ENCODE results near the gene B4GALT3. TPM values are rescaled to one million over a fixed set of nuclear protein-coding genes. Genes with fewer than 3 reads are reported as not detected.
A peak's percentile ranks its signal among the peaks of the same experiment; 100 is the strongest.

B4GALT3 gene
- total and polyA plus RNA-seq, 2 of the 4 experiments (the other 2 are of a cell fraction): 19.9 to 36.0 TPM

- Histone ChIP-seq H3K27ac (ENCODE audit: insufficient read depth, low read length) (peak within 1 kb of the TSS; percentile 2), H3K56ac (ENCODE audit: extremely low read depth, insufficient read depth, low read length) (peak within 1 kb of the TSS; percentile 24; the same call in 1 of the 2 replicates), H3K79me1 (ENCODE audit: low read depth in 1 of 2, low read length in 2 of 2) (peaks cover 14 to 18% of the 10 kb centered on the region in 2 experiments), H3K9me1 (ENCODE audit: insufficient read depth, low read length) (peaks cover 24% of the 10 kb centered on the region), H2AK9ac (replicated peaks; ENCODE audit: low read depth, low read length, poor library complexity) (peak within 1 kb of the TSS; percentile 92), H2BK120ac (ENCODE audit: low read depth, low read length) (no peak within 1 kb of the TSS; the same call in 1 of the 2 replicates), H3K4me1 (ENCODE audit: control insufficient read depth, insufficient read depth, low read length) (peaks cover 31% of the 10 kb centered on the region), H2BK20ac (ENCODE audit: low read depth, low read length) (no peak within 1 kb of the TSS), H3K4me2 (ENCODE audit: low read depth, low read length) (peak within 1 kb of the TSS; percentile 30; the same call in 1 of the 2 replicates), H4K20me1 (ENCODE audit: insufficient read depth, low read length) (no peaks in the 10 kb centered on the region), H2BK15ac (ENCODE audit: low read depth, low read length) (0 out of 3 replicates have a peak within 1 kb of the TSS, but pooled peaks have one; percentile 16), H2AFZ (replicated peaks; ENCODE audit: low read length, poor library complexity) (peak within 1 kb of the TSS; percentile 94), H3K36me3 (ENCODE audit: control insufficient read depth, insufficient read depth, low read length) (peaks cover 5% of the 10 kb centered on the region; the same call in 1 of the 2 replicates), H3K18ac (ENCODE audit: low read depth, low read length) (no peak within 1 kb of the TSS), H2BK5ac (ENCODE audit: low read depth, low read length, poor library complexity, severe bottlenecking) (no peak within 1 kb of the TSS), H4K5ac (ENCODE audit: low read depth, low read length) (peak within 1 kb of the TSS; percentile 8; the same call in 1 of the 2 replicates), H2AK5ac (ENCODE audit: low read depth, low read length) (peak within 1 kb of the TSS; percentile 48), H3K27me3 (ENCODE audit: control insufficient read depth, insufficient read depth, low read length) (no peaks in the 10 kb centered on the region), H3K9ac (ENCODE audit: low read depth, low read length) (no peak within 1 kb of the TSS), H3K9me3 (ENCODE audit: control insufficient read depth, insufficient read depth, low read length) (no peaks in the 10 kb centered on the region), H3K4me3 (ENCODE audit: insufficient read depth, low read depth, low read length) (no peak within 1 kb of the TSS), H3K4ac (ENCODE audit: low read depth, low read length) (peak within 1 kb of the TSS; percentile 68), H3K23ac (ENCODE audit: low read depth, low read length) (0 out of 2 replicates have a peak within 1 kb of the TSS, but pooled peaks have one; percentile 12), H4K91ac (ENCODE audit: insufficient read depth, low read depth, low read length) (peak within 1 kb of the TSS; percentile 32), H4K8ac (ENCODE audit: low read depth in 2 of 2, low read length in 2 of 2) (peak within 1 kb of the TSS; percentile 42 to 96; a peak in 3 of 4 replicates), H3K14ac (replicated peaks; ENCODE audit: low read depth, low read length) (0 out of 2 replicates have a peak within 1 kb of the TSS, but pooled peaks have one; percentile 24)
- TF ChIP-seq POLR2A (IDR thresholded peaks at IDR 0.05; ENCODE audit: low read depth, low read length): peak; percentile 71; the same call in 1 of the 2 replicates
- no peak for TF ChIP-seq SMC3 (IDR thresholded peaks at IDR 0.05; ENCODE audit: low read depth, low read length)
- POLR2A ChIA-PET (ENCODE audit: unreplicated experiment): no interaction called here
- CTCF ChIA-PET: interaction anchor here (1.0 kb wide), 1 partner anchor 28 kb away, joined by 3 read pairs; no protein-coding TSS in a partner anchor
- intact Hi-C loops (cut with micrococcal nuclease) (no loop called here), in situ Hi-C loops (cut with MboI; ENCODE audit: low sequenced_read_pairs) (no loop called here), dilution Hi-C loops (cut with HindIII; ENCODE audit: low sequenced_read_pairs, unreplicated experiment) (no loop called here)
- ATAC-seq (ENCODE audit: low read depth) (peak; percentile 13), DNase-seq (peak; percentile 76)
- no TSS peak for BruUV-seq (replicated peaks)
- WGBS, 2 experiments (ENCODE audit: extremely low coverage in 2 of 2, insufficient read length in 1 of 2): 29% methylated on average over 2 of the region's 11 CpGs; no CpG with 5 or more reads in 1 of the 2 experiments
Observed at GRCh38 chr1:161198897-161199431, 21.7 kb upstream of the B4GALT3 start, which contains the start of gene ADAMTS4. Gene ADAMTS4, minus strand, starts transcription at chr1:161199054. Its CDS starts 427 bp downstream, at chr1:161198627.

All from IMR-90 (cell line).